GM18868 (cell line): ENCODE results near the gene OSBPL7.

Experiments
- ATAC-seq: cut with Tn5 transposase; IDR thresholded peaks from one replicate; pipeline ENCODE4 v1.9.1; 2021; ENCODE audit warnings: mild to moderate bottlenecking, moderate library complexity; ENCODE audit not compliant: unreplicated experiment

The OSBPL7 gene

DNA sequence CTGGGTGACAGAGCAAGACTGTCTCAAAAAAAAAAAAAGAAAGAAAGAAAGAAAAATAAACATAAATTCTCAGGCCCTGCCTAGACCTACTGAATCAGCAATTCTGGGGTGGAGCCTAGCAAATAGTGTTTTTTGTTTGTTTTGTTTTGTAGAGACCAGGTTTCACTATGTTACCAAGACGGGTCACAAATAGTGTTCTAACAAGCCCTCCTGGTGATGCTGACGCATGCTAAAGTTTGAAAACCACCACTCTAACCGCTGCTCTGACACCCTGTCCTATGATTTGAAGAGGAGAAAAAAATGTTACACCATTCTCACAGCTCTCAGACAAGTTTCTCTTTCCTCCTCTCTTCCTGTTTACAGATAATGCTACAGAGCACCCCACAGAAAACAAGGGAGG is 8.3 kb upstream of the OSBPL7 start:
- ATAC-seq = no peak

DNA sequence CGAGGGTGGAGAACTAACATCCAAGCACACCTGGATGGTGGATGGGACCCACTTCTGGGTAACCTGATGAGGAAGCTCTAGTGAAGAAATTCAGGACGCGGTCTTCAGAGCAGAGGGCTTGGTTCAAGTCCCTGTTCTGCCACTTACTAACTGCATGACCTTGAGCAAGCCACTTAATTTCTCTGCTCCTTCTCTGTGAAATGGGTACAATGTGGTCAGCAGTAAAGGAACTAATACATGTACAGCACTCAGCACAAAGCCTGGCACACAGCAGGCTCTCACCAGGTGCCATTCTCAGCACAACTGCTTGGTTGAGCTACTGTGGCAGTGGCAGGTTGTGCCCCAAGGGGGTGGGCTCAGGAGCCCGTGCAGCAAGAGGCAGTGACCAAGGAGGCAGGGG is 1.9 kb upstream of the OSBPL7 start:
- no peak for ATAC-seq

GRCh38 chr17:47822785-47823184 is 1.2 kb upstream of the OSBPL7 start:
- no peak for ATAC-seq

GRCh38 chr17:47821031-47821423 is 567 bp downstream of the OSBPL7 start:
- ATAC-seq = no peak

GRCh38 chr17:47820033-47820789 is 1.4 kb downstream of the OSBPL7 start:
- no peak for ATAC-seq

- ATAC-seq = no peak
These were observed 2.1 kb downstream of the OSBPL7 start for GRCh38 chr17:47819475-47819874.

DNA sequence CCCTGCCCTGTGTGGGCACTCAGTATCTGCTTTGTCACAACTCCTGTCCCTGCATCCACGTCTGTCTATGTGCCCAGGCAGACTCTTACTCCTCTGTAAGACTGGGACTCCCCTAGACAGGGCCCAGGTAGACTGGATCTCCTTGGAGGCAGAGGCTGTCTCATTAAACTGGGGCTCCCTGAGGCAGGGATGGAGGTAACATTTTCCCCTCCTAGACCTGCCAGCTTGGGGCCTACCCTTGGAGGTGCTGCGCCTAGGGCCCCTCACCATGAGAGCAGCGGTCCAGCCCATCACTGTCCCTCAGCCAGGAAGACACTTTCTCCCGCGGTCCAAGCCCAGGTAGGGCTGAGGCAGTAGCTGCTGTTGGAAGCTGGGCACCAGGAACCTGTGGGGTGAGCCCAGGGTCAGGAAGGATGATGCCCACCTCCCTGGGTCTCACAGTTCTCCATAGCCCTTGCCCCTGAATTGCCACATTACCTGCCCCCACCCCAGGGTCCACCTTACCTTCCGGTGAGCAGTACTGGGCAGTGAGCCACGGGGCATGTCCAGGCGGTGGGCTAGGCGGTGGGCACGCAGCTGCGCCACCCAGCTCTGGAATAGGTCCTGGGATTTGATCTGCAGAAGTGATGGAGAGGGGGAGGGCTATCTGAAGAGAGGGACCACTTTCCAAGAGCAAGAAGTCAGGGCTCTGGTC is 3.4 kb downstream of the OSBPL7 start:
- ATAC-seq = no peak

DNA sequence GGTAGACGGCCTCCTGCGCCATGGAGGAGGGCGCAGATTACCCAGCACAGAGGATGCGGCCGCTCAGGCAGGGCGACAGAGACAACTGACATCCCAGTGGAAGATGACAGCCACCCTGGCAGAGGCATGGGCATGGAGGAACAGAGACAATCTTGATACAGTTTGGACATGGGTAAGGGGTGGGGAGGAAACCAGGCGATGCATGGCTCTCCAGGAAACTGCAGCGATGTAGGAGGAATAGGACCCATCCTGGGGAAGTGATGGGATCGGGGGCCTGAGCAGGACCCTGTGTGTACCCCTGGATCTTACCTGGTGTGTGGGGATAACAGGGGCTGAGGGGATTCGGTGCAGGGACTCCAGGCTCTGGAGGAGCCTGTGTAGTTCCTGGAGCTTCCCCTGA is 4.6 kb downstream of the OSBPL7 start:
- no peak for ATAC-seq

- ATAC-seq = no peak
These were observed 5.4 kb downstream of the OSBPL7 start for GRCh38 chr17:47816111-47816735.

DNA sequence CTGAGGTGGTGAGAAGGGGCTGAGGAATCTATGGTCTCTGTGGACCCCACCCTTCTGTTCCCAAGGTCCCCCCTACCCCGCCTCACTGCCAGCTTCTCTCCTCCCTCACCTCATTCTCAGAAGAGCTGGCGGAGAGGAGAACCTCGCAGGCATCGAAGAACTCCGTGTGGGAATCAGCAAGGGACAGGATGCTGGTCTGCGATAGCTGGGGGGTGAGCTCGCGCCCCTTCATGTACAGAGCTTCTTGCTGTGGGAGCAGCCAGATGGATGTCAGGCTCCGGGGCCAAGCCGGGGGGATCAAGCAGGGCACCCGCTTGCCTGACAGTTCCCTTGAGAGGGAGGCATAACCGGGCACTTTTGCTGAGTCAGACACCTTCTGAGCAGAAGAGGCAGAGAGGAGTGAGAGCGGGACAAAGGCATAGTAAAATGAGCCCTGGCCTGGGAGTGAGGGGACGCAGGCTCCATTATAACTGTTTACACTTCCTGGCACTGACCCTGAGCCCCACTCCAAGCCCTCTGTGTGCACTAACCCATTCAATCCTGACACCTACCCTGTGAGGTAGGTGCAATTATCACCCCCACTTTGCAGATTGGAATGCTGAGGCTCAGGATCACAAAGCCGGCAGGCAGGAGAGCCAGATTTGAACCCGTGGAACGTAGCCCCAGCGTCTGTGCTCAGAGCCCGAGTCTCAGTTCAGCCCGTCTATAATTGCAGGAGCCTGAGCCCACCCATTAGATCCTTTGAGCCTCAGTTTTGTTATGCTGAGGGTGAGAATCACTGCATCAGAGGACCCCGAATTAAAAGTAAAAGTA is 6.3 kb downstream of the OSBPL7 start:
- ATAC-seq = no peak

DNA sequence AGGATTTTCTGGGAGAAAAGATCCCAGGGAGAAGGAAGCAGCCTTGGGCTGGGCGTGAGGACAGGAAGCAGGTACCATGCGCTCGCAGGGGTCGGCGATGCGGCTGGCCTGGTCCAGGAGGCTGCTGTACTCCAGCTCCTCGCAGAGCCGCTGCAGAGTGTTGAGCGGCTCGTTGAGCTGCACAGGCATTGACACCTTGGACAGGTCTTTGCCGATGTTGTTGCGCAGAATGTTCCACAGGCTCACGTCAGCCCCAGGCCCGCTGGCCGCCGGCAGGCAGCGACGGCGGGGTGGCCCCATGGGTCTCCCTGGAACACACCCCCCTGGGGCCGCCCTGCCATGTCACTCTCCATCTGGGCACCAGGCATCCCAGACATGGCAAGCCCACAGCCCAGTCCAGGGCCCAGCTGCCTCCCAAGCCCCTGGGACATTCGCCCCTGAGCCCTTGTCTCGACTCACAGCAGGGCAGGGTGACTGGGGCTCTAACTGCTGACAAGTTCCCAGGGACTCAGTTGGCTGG is 8.0 kb downstream of the OSBPL7 start:
- no peak for ATAC-seq

- ATAC-seq = no peak
These were observed 8.5 kb downstream of the OSBPL7 start for GRCh38 chr17:47813077-47813476.

GRCh38 chr17:47812146-47812920 is 9.3 kb downstream of the OSBPL7 start:
- no peak for ATAC-seq

DNA sequence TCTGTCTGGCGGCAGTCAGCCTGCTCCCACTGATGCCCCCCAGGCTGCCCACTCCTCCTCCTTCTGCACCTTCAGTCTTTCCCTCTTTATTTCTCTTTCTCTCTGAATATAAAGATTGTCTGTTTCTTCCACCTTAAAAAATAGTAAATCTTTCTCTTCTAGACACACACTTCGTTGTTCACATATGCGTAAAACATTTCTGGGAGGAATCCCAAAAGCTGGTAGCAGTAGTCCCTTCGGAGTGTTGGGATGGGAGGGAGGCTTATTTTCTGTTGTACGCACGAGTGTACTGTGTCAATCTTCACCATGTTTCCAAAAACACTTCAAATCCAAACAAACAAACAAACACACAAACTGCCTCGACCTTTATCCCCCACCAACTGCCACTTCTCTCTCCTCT is 9.9 kb downstream of the OSBPL7 start:
- no peak for ATAC-seq

DNA sequence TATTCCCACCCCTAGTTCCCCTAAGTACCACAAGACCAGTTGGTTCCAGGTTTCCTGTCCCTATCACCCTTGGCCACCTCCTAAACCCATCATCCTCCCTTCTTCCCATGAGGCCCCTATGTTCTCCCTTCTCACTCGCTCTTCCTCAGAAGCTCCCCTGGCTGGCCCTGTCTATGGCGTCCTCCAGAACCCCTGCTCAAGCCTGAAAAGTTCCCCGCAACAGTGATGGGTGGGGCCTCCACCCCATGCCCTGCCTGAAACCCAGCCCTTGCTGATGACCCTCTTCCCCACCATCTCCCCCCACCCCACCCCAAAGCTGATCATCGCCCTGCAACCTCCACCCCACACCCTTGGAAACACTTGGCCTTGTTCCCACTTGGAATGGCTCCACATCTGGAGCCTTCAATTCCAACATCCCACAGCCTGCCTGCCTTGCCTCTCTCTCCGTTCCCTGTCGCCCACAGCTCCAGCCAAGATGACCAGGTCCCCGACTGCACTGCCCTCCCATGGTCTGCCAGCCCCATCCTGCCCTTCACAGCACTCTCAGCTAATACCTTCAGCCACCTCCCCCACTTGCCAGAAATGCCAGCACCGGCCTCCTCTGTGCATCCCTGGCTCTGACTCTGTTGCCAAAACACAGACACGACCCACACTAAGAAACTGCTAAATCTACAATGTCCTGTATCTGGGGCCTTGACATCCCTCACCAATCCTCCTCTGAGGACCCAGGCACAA is 10.5 kb downstream of the OSBPL7 start:
- ATAC-seq = no peak

GRCh38 chr17:47810200-47810821 is 11.3 kb downstream of the OSBPL7 start:
- no peak for ATAC-seq

DNA sequence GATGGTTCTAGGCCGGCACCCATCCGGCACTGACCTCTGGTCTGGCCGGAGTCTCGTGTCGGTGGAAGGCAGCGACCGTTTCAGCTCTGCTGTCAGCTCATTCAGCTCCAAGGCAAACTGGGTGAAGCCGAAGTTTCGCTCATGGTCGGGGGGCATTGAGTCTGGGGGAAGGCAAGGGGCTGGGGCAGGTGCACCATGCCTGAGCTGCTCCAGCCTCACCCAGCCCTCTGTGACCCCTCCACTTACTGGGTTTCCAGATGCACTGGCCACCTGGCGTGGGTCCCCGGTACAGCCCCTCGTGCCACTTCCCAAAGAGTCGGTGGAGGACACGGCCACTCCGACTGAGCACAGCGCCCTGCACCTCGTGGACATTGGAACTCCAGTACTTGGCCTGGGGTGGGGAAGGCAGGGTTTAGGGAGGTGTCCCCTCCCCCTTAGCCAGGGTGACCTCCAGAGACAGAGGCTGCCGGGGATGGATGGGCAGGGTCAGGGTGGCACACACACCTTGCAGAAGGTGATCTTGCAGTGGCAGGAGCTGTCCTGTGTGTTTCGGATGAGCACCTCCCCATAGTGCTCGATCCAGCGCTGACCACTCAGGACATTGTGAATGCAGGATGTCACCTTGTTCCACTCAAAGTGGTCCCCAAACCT is 12.6 kb downstream of the OSBPL7 start:
- ATAC-seq = no peak

- ATAC-seq = no peak
These were observed 13.4 kb downstream of the OSBPL7 start for GRCh38 chr17:47808036-47808829.
